H9 (cell line): ENCODE results near the gene VPREB1. TPM values are rescaled to one million over a fixed set of nuclear protein-coding genes. Genes with fewer than 3 reads are reported as not detected.

Experiments
- DNase-seq: peaks from one replicate; pipeline ENCODE4 v3.0.0-alpha.2; 2017
- H2AFZ ChIP-seq: one replicate; pipeline ENCODE4 v1.6.1; 2013; ENCODE audit warnings: mild to moderate bottlenecking, low read length, control low read depth, moderate library complexity
- H2AK5ac ChIP-seq: 2 replicates; pipeline ENCODE4 v1.6.1; 2013; ENCODE audit warnings: low read length, control low read depth, mixed read lengths; ENCODE audit not compliant: insufficient read length
- H2BK120ac ChIP-seq: one replicate; pipeline ENCODE4 v1.6.1; 2013; ENCODE audit warnings: low read depth, mild to moderate bottlenecking, low read length, control low read depth, inconsistent platforms; ENCODE audit not compliant: poor library complexity, severe bottlenecking
- H2BK12ac ChIP-seq: 2 replicates; pipeline ENCODE4 v1.6.1; 2013; ENCODE audit warnings: low read length, control low read depth, mixed read lengths, low read depth; ENCODE audit not compliant: insufficient read length
- H2BK15ac ChIP-seq: 2 replicates; pipeline ENCODE4 v1.6.1; 2013; ENCODE audit warnings: low read depth, low read length, control low read depth
- H2BK20ac ChIP-seq: one replicate; pipeline ENCODE4 v1.6.1; 2013; ENCODE audit warnings: low read depth, mild to moderate bottlenecking, low read length, control low read depth, inconsistent platforms; ENCODE audit not compliant: poor library complexity, severe bottlenecking
- H2BK5ac ChIP-seq: 2 replicates; pipeline ENCODE4 v1.6.1; 2013; ENCODE audit warnings: low read length, control low read depth, mixed read lengths; ENCODE audit not compliant: insufficient read length
- H3K14ac ChIP-seq: 2 replicates; pipeline ENCODE4 v1.6.1; 2013; ENCODE audit warnings: low read length, control low read depth; ENCODE audit not compliant: insufficient read depth
- H3K18ac ChIP-seq: 2 replicates; pipeline ENCODE4 v1.6.1; 2013; ENCODE audit warnings: low read depth, mild to moderate bottlenecking, mixed read lengths, low read length, control low read depth; ENCODE audit not compliant: insufficient read length
- H3K23ac ChIP-seq: 2 replicates; pipeline ENCODE4 v1.6.1; 2013; ENCODE audit warnings: low read length, control low read depth, mixed read lengths, low read depth; ENCODE audit not compliant: insufficient read length
- H3K23me2 ChIP-seq: 2 replicates; pipeline ENCODE4 v1.6.1; 2013; ENCODE audit warnings: low read depth, mild to moderate bottlenecking, mixed read lengths, low read length, control low read depth; ENCODE audit not compliant: insufficient read length, poor library complexity, severe bottlenecking
- H3K27ac ChIP-seq: 2 replicates; pipeline ENCODE4 v1.5.1; 2013; ENCODE audit warnings: low read length, control low read depth, mixed read lengths, low read depth; ENCODE audit not compliant: insufficient read length
- H3K27me3 ChIP-seq: 2 replicates; pipeline ENCODE4 v1.6.1; 2013; ENCODE audit warnings: low read length, control low read depth, inconsistent platforms; ENCODE audit not compliant: insufficient read depth
- H3K4ac ChIP-seq: 2 replicates; pipeline ENCODE4 v1.6.1; 2013; ENCODE audit warnings: low read depth, mild to moderate bottlenecking, control low read depth, inconsistent platforms, low read length, moderate library complexity
- H3K4me1 ChIP-seq: 2 replicates; pipeline ENCODE4 v1.6.1; 2013; ENCODE audit warnings: low read length, control low read depth, inconsistent platforms; ENCODE audit not compliant: insufficient read depth
- H3K4me2 ChIP-seq: 2 replicates; pipeline ENCODE4 v1.6.1; 2013; ENCODE audit warnings: low read length, control low read depth, mixed read lengths; ENCODE audit not compliant: insufficient read length, insufficient read depth
- H3K56ac ChIP-seq: 2 replicates; pipeline ENCODE4 v1.6.1; 2013; ENCODE audit warnings: low read depth, mild to moderate bottlenecking, mixed read lengths, low read length, control low read depth; ENCODE audit not compliant: insufficient read length
- H3K79me1 ChIP-seq: 2 replicates; pipeline ENCODE4 v1.6.1; 2013; ENCODE audit warnings: low read depth, mild to moderate bottlenecking, moderate library complexity, low read length, control low read depth, inconsistent platforms; ENCODE audit not compliant: insufficient read depth, poor library complexity, severe bottlenecking
- H3K79me2 ChIP-seq: 2 replicates; pipeline ENCODE4 v1.6.1; 2013; ENCODE audit warnings: low read length, control low read depth, inconsistent platforms; ENCODE audit not compliant: insufficient read depth
- H3K9ac ChIP-seq: 2 replicates; pipeline ENCODE4 v1.6.1; 2013; ENCODE audit warnings: low read length, control low read depth, mixed read lengths; ENCODE audit not compliant: insufficient read length; ENCODE audit errors: extremely low read depth
- H3K9me3 ChIP-seq: one replicate; pipeline ENCODE4 v1.6.1; 2013; ENCODE audit warnings: low read depth, low read length, inconsistent platforms; ENCODE audit not compliant: control insufficient read depth
- H3T11ph ChIP-seq: one replicate; pipeline ENCODE4 v1.6.1; 2013; ENCODE audit warnings: mild to moderate bottlenecking, low read length, control low read depth, inconsistent platforms
- H4K20me1 ChIP-seq: one replicate; pipeline ENCODE4 v1.6.1; 2013; ENCODE audit not compliant: control insufficient read depth, insufficient read length, insufficient read depth
- H4K5ac ChIP-seq: 2 replicates; pipeline ENCODE4 v1.6.1; 2013; ENCODE audit warnings: low read depth, mild to moderate bottlenecking, mixed read lengths, low read length, control low read depth; ENCODE audit not compliant: insufficient read length
- H4K8ac ChIP-seq: replicated peaks from 2 replicates; pipeline ENCODE4 v1.6.1; 2013; ENCODE audit warnings: low read length, control low read depth, mixed read lengths, low read depth; ENCODE audit not compliant: insufficient read length
- H4K91ac ChIP-seq: 2 replicates; pipeline ENCODE4 v1.6.1; 2013; ENCODE audit warnings: low read depth, mild to moderate bottlenecking, moderate library complexity, mixed read lengths, low read length, control low read depth; ENCODE audit not compliant: insufficient read length
- H3K27ac Mint-ChIP-seq, 3 experiments: 2 replicates in 2 of 3; 3 replicates in 1 of 3; pipeline ENCODE4 v1.8.0; 2020 to 2021; ENCODE audit warnings: mixed read lengths in 3 of 3, mild to moderate bottlenecking in 1 of 3, moderate library complexity in 1 of 3
- H3K27me3 Mint-ChIP-seq: 2 replicates; pipeline ENCODE4 v1.8.0; 2021; ENCODE audit warnings: low read depth, mild to moderate bottlenecking, moderate library complexity, mixed read lengths
- H3K36me3 Mint-ChIP-seq, 3 experiments: 2 replicates in 2 of 3; 3 replicates in 1 of 3; pipeline ENCODE4 v1.8.0; 2020 to 2021; ENCODE audit warnings: low read depth in 3 of 3, mixed read lengths in 3 of 3; ENCODE audit not compliant: insufficient read depth in 1 of 3
- H3K4me1 Mint-ChIP-seq, 2 experiments: 2 replicates each; pipeline ENCODE4 v1.8.0; 2020; ENCODE audit warnings: mixed read lengths in 2 of 2
- H3K4me3 Mint-ChIP-seq, 2 experiments: 2 replicates in 1 of 2; 3 replicates in 1 of 2; pipeline ENCODE4 v1.8.0; 2020 to 2021; ENCODE audit warnings: mild to moderate bottlenecking in 2 of 2, mixed read lengths in 2 of 2, moderate library complexity in 1 of 2
- H3K9me3 Mint-ChIP-seq, 2 experiments: 2 replicates in 1 of 2; 3 replicates in 1 of 2; pipeline ENCODE4 v1.8.0; 2020; ENCODE audit warnings: mild to moderate bottlenecking in 2 of 2, mixed read lengths in 2 of 2, moderate library complexity in 1 of 2
- WGBS: extraction: QIAGEN DNeasy Blood & Tissue Kit; methylation state at CpG from one replicate; pipeline ENCODE4 v1.1.7; 2013; ENCODE audit warnings: missing lambda C conversion rate, low lambda C conversion rate, mixed read lengths; ENCODE audit not compliant: insufficient read length; ENCODE audit errors: extremely low coverage; 5-methylcytosine and 5-hydroxymethylcytosine counted together
- total RNA-seq: library from RNA; stranded (reverse); gene quantifications from 2 replicates; pipeline ENCODE4 v1.2.1, GENCODE V29; 2021
- TF ChIP-seq, protein P1 (sequence below): fragments of 200-600 bp; sonication (generic); conservative IDR thresholded peaks from 3 replicates; pipeline ENCODE4 v1.8.0; 2021; ENCODE audit warnings: antibody characterized with exemption, mild to moderate bottlenecking

VPREB1 gene
- total RNA-seq, 1 experiment from 2014 or later = not detected

DNA sequence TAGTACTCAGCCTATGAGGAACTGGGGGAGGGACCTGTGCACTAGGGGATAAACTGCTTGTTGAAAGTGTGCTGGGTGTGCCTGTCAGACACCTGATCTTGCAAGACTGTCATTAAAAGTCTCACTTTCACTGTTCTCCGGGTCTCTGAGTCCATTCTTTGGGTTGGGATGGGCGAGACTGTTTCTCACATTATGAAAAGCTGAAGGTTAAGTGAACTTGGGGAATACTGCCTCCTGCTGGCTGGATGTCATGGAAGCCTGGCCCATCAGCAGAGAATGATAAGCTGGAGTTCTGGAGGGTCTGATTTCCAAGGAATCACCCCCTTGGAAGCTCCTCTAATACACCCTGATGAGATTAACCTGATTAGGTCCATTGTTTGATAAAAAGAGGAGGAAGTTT is 9.0 kb upstream of the VPREB1 start:
- Histone ChIP-seq H2BK15ac (no peak overlapping the region), H3K56ac (no peak overlapping the region), H2BK20ac (no peak overlapping the region), H3K23ac (no peak overlapping the region), H2BK12ac (no peak overlapping the region), H3K4ac (no peak overlapping the region), H3K79me1 (no peaks in the 10 kb centered on the region), H3T11ph (no peak overlapping the region), H3K9me3 (no peaks in the 10 kb centered on the region), H2BK120ac (no peak overlapping the region), H3K23me2 (no peaks in the 10 kb centered on the region), H2BK5ac (no peak overlapping the region), H3K27ac (no peak overlapping the region), H3K9ac (no peak overlapping the region), H4K91ac (no peak overlapping the region), H3K4me2 (no peak overlapping the region), H2AFZ (no peak overlapping the region), H3K27me3 (peaks cover 85% of the 10 kb centered on the region), H3K18ac (no peak overlapping the region), H4K5ac (no peak overlapping the region), H3K14ac (no peak overlapping the region), H3K79me2 (no peaks in the 10 kb centered on the region), H3K4me1 (no peaks in the 10 kb centered on the region), H2AK5ac (no peak overlapping the region), H4K8ac (no peak overlapping the region), H4K20me1 (no peaks in the 10 kb centered on the region)
- no CpG with 5 or more reads among the region's 2 CpGs for WGBS
- Mint-ChIP-seq H3K4me3 (no peak overlapping the region), H3K4me1 (peaks cover 0 to 3% of the 10 kb centered on the region in 2 experiments; a peak in 1 of 4 replicates), H3K9me3 (peaks cover 0 to 2% of the 10 kb centered on the region in 2 experiments; a peak in 2 of 5 replicates), H3K27ac (no peak overlapping the region), H3K27me3 (peaks cover 100% of the 10 kb centered on the region), H3K36me3 (no peaks in the 10 kb centered on the region; a peak in 1 of 7 replicates)
- peak; percentile 39 for DNase-seq
- TF ChIP-seq, protein P1, sequence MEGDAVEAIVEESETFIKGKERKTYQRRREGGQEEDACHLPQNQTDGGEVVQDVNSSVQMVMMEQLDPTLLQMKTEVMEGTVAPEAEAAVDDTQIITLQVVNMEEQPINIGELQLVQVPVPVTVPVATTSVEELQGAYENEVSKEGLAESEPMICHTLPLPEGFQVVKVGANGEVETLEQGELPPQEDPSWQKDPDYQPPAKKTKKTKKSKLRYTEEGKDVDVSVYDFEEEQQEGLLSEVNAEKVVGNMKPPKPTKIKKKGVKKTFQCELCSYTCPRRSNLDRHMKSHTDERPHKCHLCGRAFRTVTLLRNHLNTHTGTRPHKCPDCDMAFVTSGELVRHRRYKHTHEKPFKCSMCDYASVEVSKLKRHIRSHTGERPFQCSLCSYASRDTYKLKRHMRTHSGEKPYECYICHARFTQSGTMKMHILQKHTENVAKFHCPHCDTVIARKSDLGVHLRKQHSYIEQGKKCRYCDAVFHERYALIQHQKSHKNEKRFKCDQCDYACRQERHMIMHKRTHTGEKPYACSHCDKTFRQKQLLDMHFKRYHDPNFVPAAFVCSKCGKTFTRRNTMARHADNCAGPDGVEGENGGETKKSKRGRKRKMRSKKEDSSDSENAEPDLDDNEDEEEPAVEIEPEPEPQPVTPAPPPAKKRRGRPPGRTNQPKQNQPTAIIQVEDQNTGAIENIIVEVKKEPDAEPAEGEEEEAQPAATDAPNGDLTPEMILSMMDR = peak; percentile 75
